Measurements from ENCODE around the gene ZFAND2B. TPM values are rescaled to one million over a fixed set of nuclear protein-coding genes. Genes with fewer than 3 reads are reported as not detected.
"Not testable (repeated sequence)": the region's sequence is repeated elsewhere in the genome, so short reads cannot be mapped to it uniquely, and the experiment has no call there.

Gene ZFAND2B
- total RNA-seq, 1 donor from 2014 or later, result 25.2 TPM

DNA sequence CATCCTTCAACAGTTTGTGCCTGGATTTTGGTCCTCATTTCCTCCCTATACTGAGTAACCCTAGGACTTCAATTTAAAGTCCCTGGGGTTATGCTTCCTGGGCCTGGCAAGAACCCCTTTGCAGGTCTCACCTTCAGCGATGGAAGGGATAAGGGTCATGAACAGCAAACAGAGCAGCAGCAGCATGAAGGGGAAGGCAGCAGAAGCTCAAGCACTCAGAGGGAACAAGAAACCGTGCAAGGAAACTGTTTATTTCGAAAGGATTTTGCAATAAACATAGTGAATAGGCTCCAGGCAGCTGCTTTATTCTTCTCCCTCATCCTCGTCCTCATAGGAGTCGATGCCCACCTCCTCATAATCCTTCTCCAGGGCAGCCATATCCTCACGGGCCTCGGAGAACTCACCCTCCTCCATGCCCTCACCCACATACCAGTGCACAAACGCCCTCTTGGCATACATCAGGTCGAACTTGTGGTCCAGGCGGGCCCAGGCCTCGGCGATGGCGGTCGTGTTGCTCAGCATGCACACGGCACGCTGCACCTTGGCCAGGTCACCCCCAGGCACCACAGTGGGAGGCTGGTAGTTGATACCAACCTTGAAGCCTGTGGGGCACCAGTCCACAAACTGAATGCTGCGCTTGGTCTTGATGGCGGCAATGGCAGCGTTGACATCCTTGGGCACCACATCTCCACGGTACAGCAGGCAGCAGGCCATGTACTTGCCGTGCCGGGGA lies 43.6 kb downstream of the ZFAND2B start:
- DNase-seq (ENCODE audit: low read depth in 2 of 2), result no peak

DNA sequence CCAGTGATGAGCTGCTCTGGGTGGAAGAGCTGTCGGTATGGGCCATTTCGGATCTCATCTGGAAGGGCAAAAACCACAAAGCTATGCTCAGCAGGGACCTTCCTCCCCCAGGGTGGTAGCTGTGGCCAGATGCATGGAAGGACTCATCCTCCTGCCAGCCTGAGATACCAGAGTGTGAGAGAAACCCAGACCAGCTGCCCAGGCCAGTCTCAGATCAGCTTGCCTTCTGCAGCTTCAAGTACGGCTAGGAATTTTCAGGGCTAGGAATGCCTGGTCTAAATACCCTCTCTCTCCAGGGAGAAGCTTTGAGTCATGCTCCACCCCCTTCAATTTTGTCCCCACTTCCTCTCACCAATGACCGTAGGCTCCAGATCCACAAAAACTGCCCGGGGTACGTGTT lies 45.1 kb downstream of the ZFAND2B start:
- DNase-seq (ENCODE audit: low read depth in 2 of 2), result no peak

DNA sequence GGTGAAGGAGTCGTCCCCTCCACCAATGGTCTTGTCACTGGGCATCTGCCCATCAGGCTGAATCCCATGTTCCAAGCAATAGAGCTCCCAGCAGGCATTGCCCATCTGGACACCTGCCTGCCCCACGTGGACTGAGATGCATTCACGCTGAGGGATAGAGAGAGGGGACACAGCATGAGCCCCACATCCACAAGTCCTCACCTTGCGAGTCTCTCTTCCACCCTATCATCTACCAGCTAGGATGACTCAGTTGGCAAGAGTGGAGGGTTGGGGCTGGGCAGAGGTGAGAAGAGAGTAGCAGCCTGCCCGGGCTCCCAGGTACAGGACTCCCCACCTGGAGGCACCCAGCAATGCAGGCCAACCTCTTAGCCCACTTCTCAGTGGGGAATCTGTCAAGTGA lies 45.5 kb downstream of the ZFAND2B start:
- DNase-seq (ENCODE audit: low read depth in 2 of 2), result no peak

DNA sequence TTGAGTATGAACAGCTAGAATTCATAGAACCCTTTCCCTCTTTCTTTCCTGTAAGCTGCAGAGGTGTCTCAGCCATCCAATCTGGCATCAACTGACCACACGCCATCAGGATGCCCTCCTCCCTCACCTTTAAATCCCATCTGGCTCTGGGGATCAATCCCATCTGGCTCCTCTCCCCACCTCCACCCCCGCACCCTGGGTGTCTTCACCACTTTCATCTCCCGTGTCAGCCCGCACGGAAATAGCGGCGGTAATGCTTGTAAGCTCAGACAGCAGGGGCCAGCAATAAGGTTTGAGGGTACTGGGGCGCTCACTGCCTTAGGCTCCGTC lies 46.0 kb downstream of the ZFAND2B start:
- no peak for DNase-seq (ENCODE audit: low read depth in 2 of 2)

DNA sequence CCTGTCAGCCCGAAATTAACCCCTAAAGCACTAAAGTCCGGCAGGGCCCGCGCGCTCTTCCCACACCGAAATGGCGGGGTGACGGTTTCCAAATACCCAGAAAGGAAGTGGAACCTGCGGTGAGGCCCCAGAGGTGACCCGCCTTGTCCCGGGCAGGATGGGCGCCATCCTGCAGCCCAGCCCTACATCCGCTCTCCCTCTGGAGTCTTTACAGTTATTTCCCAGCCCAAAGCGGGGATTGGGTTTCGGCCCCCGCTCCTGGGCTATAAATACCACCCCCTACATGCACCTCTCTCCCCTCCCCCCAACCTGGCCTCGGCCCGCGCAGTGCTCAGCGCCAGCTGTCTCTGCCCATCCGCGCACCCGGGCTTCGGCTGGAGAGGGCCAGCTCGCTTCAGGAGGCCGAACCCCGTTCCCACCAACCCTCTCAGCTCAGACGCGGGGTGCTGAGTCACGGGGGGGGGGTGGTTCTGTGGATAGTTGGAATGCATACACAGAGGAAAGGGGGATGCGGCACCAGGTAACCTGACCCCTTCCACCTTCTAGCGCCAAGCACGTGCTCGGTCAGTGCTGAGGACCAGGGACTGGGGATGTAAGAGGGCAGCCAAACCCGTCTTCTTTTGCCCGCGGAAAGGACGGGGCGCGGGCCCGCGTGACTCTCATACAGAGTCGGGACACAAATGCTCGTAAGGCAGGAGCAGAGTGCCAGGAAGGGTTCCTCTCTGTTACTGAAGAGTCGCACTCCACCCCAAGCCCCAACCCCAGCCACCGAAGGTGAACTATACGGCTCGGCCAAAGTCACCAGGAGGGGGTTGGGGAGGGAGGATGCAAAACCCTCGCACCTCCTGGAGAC lies 46.5 kb downstream of the ZFAND2B start, which contains the start of gene TUBA4B:
TSS of gene TUBA4B (plus strand) at position 344 of the 853 bp plus-strand sequence. CDS start at position 509, 165 bp downstream.
- DNase-seq (ENCODE audit: low read depth in 2 of 2), result peak; percentile 12 to 19

DNA sequence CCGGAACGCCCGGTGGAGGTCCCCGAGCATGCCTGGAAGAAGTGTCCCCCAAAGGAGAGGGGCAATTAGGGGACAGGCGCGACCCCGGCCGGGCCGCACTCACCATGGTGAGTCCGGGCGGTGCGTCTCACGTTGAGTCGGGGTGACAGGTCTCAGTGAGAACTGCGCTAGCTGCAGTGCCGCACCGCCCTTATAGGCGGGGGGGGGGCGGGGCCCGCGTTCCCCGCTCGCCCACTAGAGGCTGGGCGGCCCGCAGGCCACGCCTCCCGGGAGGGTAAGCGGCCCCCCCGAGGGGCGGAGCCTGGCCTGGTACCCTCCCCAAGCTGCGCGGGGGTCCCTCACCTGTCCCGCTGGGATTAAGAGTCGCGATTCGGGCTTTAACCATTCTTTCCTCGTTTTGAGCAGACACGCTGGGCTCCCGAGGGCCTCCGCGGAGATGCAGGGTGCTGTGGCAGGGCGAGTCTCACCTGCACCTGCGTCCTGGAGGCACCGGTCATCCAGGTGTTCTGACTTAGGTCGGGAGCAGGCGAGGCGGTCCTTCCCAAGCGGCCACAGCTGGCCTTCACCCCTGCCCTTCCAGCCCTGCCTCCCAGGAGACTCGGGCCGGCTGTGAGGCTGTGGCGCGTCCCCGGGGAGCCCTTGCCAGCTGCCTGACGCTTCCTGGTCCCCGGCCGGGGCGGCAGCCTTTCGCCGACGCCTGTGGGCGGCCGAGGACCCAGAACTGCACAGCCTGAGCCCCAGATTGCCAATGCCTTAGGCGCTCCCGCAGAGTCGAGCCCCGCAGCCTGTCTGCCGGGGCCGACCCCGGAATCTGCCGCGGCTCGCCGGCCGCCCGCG lies 47.4 kb downstream of the ZFAND2B start, which contains the start of gene TUBA4A:
TSS of gene TUBA4A (minus strand) at position 166 of the 837 bp plus-strand sequence. CDS start at position 106, 60 bp downstream.
- DNase-seq (ENCODE audit: low read depth in 2 of 2), result peak; percentile 71 to 79

DNA sequence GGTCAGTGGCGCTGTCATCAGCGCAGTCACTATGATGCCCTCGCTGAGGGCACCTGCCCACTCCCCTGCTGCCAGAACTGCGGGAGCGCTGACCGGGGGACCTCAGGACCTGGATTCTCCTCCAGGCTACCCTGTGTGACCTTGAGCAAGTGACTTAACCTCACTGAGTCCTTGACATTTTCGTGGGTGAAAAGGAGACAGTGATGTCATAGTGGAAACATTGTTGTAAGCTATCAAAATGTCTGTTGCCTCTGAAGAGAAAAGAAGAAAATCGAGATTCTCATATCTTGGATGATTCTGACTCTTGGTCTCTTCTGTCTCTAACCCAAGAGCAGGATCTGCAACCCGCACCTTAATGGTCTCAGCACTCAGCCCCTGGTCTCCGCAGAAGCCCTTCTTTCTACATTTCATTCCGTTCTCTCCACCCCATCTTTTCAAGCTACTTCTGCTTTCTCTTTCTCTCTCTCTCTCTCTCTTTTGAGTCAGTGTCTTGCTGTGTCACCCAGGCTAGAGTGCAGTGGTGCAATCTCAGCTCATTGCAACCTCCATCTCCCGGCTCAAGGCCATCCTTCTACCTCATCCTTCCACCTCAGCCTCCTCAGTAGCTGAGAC lies 48.1 kb downstream of the ZFAND2B start:
- no peak for DNase-seq (ENCODE audit: low read depth in 2 of 2)

DNA sequence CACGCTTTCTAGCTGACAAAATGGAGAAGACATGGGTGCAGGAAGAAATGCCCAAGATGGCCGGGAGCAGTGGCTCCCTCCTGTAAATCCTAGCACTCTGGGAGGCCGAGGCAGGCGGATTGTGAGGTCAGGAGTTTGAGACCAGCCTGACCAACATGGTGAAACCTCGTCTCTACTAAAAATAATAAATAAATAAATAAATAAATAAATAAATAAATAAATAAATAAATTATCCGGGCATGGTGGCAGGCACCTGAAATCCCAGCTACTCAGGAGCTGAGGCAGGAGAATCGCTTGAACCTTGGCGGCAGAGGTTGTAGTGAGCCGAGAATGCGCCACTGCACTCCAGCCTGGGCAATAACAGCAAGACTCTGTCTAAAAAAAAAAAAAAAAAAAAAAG lies 52.4 kb downstream of the ZFAND2B start:
- DNase-seq (ENCODE audit: low read depth in 2 of 2), result not testable (repeated sequence)

Other genes starting within 250 kb of the ZFAND2B start
- not detected in 2 replicates for gene CDK5R2, start 247.1 kb upstream of the ZFAND2B start, total RNA-seq
- gene FEV, start 221.6 kb upstream of the ZFAND2B start, total RNA-seq, result not detected in 2 replicates
- gene CRYBA2, start 213.4 kb upstream of the ZFAND2B start, total RNA-seq, result not detected in 2 replicates
- not detected in 2 replicates for gene CFAP65, start 165.3 kb upstream of the ZFAND2B start, total RNA-seq
- not detected in 2 replicates for gene IHH, start 145.9 kb upstream of the ZFAND2B start, total RNA-seq
- gene NHEJ1, start 46.0 kb upstream of the ZFAND2B start, total RNA-seq, result 12.6 and 13.1 TPM in 2 replicates
- gene SLC23A3, start 36.8 kb upstream of the ZFAND2B start, total RNA-seq, result 0.44 and 2.0 TPM in 2 replicates
- gene CNPPD1, start 29.9 kb upstream of the ZFAND2B start, total RNA-seq, result 15.5 and 26.4 TPM in 2 replicates
- gene RETREG2, start 28.5 kb upstream of the ZFAND2B start, total RNA-seq, result 41.2 and 57.7 TPM in 2 replicates
- 19.4 and 39.1 TPM in 2 replicates for gene ABCB6, start 12.2 kb downstream of the ZFAND2B start, total RNA-seq
- gene ATG9A, start 22.9 kb downstream of the ZFAND2B start, total RNA-seq, result 29.4 and 43.3 TPM in 2 replicates
- 12.4 and 21.2 TPM in 2 replicates for gene ANKZF1, start 23.0 kb downstream of the ZFAND2B start, total RNA-seq
- gene GLB1L, start 38.7 kb downstream of the ZFAND2B start, total RNA-seq, result 2.8 and 4.4 TPM in 2 replicates
- 11.3 and 13.9 TPM in 2 replicates for gene STK16, start 38.7 kb downstream of the ZFAND2B start, total RNA-seq
- gene TUBA4B, start 46.5 kb downstream of the ZFAND2B start, total RNA-seq, result not detected in 2 replicates
- gene TUBA4A, start 47.1 kb downstream of the ZFAND2B start, total RNA-seq, result 9.5 and 12.9 TPM in 2 replicates
- 15.0 and 28.0 TPM in 2 replicates for gene DNAJB2, start 72.6 kb downstream of the ZFAND2B start, total RNA-seq
- not detected in 2 replicates for gene PTPRN, start 102.6 kb downstream of the ZFAND2B start, total RNA-seq
- gene RESP18, start 126.0 kb downstream of the ZFAND2B start, total RNA-seq, result not detected in 2 replicates
- gene DNPEP, start 181.1 kb downstream of the ZFAND2B start, total RNA-seq, result 38.4 and 52.2 TPM in 2 replicates
- 0.20 TPM in 1 of 2 replicates, not detected in the other for gene DES, start 211.6 kb downstream of the ZFAND2B start, total RNA-seq
- gene SPEG, start 228.1 kb downstream of the ZFAND2B start, total RNA-seq, result under 0.01 TPM in 2 replicates

Data from lung microvascular endothelial cell (primary cell).